GM19463 (cell line): ENCODE results near the gene MALT1.
A peak's percentile ranks its signal among the peaks of the same experiment; 100 is the strongest.

Experiments used
- ATAC-seq: cut with Tn5 transposase; IDR thresholded peaks from one replicate; pipeline ENCODE4 v1.9.1; 2021; ENCODE audit warnings: mild to moderate bottlenecking, moderate library complexity; ENCODE audit not compliant: unreplicated experiment

MALT1 gene

GRCh38 chr18:58691256-58691655 lies 20.0 kb downstream of the MALT1 start:
- no peak for ATAC-seq

- ATAC-seq, result no peak
Measured at GRCh38 chr18:58692422-58693185, 21.3 kb downstream of the MALT1 start.

GRCh38 chr18:58694221-58694620 lies 23.0 kb downstream of the MALT1 start:
- no peak for ATAC-seq

- ATAC-seq, result no peak
Measured at GRCh38 chr18:58694720-58695468, 23.6 kb downstream of the MALT1 start.

- ATAC-seq, result no peak
Measured at GRCh38 chr18:58695772-58696171, 24.5 kb downstream of the MALT1 start.

- ATAC-seq, result no peak
Measured at GRCh38 chr18:58697146-58697545, 25.9 kb downstream of the MALT1 start.

GRCh38 chr18:58698701-58699193 lies 27.5 kb downstream of the MALT1 start:
- ATAC-seq, result no peak

GRCh38 chr18:58699551-58699950 lies 28.3 kb downstream of the MALT1 start:
- ATAC-seq, result no peak

GRCh38 chr18:58700209-58700608 lies 28.9 kb downstream of the MALT1 start:
- no peak for ATAC-seq

GRCh38 chr18:58712930-58713329 lies 41.7 kb downstream of the MALT1 start:
- ATAC-seq, result no peak

- no peak for ATAC-seq
Measured at GRCh38 chr18:58714259-58714658, 43.0 kb downstream of the MALT1 start.

GRCh38 chr18:58714821-58715220 lies 43.6 kb downstream of the MALT1 start:
- ATAC-seq, result no peak

GRCh38 chr18:58715540-58715939 lies 44.3 kb downstream of the MALT1 start:
- no peak for ATAC-seq

- ATAC-seq, result peak; percentile 72
Measured at GRCh38 chr18:58716060-58716756, 44.9 kb downstream of the MALT1 start.

- ATAC-seq, result no peak
Measured at GRCh38 chr18:58721566-58722239, 50.4 kb downstream of the MALT1 start.

GRCh38 chr18:58723810-58724602 lies 52.7 kb downstream of the MALT1 start:
- ATAC-seq, result no peak

GRCh38 chr18:58726671-58727070 lies 55.4 kb downstream of the MALT1 start:
- ATAC-seq, result no peak

- no peak for ATAC-seq
Measured at GRCh38 chr18:58727776-58728500, 56.7 kb downstream of the MALT1 start.

GRCh38 chr18:58728719-58729118 lies 57.5 kb downstream of the MALT1 start:
- no peak for ATAC-seq

GRCh38 chr18:58730618-58731017 lies 59.4 kb downstream of the MALT1 start:
- no peak for ATAC-seq
